ENCODE results near the gene ATP5F1A.

DNA sequence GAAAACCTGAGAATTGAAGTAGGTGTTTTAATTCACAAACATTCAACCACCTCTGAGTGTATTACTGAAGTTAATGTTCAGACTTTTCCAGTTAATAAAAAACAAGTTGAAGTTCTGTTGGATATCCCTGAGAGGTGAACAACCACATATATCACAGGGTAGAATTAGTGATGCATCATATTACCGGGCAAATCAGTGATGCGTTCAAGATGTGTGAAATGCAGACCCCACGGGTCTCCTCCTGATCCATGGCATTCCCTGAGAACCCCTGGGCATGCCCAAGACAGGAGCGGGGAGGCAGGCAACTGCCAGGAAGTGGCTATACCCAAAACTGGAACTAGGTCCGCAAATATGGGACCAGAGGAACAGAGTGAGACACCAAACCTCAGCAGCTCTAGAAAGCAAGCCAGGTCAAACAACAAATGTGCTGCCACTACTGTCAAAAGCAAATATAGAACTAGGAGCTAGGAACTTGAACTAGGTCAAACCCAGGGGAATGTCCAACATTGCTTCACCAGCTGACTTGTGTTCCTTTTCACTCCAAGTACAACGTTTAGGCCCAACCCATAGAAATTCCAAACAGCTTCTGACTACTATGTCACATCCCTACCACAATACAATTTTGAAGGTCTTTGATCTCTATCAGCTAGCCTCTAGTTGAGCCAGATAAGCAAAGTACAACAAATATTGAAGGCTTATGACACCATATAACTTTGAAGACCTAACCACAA is 46.2 kb downstream of the ATP5F1A start:
- TF ChIP-seq POLR2A (IDR thresholded peaks at IDR 0.05) (no peak), POLR2AphosphoS5 (IDR thresholded peaks at IDR 0.05) (peak; percentile 10 to 28), EP300 (IDR thresholded peaks at IDR 0.05) (peak in 1 of 4 donors; percentile 72)
- TF ChIP-seq, protein P1, sequence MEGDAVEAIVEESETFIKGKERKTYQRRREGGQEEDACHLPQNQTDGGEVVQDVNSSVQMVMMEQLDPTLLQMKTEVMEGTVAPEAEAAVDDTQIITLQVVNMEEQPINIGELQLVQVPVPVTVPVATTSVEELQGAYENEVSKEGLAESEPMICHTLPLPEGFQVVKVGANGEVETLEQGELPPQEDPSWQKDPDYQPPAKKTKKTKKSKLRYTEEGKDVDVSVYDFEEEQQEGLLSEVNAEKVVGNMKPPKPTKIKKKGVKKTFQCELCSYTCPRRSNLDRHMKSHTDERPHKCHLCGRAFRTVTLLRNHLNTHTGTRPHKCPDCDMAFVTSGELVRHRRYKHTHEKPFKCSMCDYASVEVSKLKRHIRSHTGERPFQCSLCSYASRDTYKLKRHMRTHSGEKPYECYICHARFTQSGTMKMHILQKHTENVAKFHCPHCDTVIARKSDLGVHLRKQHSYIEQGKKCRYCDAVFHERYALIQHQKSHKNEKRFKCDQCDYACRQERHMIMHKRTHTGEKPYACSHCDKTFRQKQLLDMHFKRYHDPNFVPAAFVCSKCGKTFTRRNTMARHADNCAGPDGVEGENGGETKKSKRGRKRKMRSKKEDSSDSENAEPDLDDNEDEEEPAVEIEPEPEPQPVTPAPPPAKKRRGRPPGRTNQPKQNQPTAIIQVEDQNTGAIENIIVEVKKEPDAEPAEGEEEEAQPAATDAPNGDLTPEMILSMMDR (IDR thresholded peaks at IDR 0.05), result no peak

All from upper lobe of left lung (tissue), 4 donors.